Hypothalamus (tissue), 51 donors: ENCODE data around the gene CLMP.

ENCODE experiments used
- DNase-seq, 51 donors: peaks; one replicate each; lab custom pipeline; 2025; lab: John Stamatoyannopoulos, UW

Gene CLMP, protein sequence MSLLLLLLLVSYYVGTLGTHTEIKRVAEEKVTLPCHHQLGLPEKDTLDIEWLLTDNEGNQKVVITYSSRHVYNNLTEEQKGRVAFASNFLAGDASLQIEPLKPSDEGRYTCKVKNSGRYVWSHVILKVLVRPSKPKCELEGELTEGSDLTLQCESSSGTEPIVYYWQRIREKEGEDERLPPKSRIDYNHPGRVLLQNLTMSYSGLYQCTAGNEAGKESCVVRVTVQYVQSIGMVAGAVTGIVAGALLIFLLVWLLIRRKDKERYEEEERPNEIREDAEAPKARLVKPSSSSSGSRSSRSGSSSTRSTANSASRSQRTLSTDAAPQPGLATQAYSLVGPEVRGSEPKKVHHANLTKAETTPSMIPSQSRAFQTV

DNA sequence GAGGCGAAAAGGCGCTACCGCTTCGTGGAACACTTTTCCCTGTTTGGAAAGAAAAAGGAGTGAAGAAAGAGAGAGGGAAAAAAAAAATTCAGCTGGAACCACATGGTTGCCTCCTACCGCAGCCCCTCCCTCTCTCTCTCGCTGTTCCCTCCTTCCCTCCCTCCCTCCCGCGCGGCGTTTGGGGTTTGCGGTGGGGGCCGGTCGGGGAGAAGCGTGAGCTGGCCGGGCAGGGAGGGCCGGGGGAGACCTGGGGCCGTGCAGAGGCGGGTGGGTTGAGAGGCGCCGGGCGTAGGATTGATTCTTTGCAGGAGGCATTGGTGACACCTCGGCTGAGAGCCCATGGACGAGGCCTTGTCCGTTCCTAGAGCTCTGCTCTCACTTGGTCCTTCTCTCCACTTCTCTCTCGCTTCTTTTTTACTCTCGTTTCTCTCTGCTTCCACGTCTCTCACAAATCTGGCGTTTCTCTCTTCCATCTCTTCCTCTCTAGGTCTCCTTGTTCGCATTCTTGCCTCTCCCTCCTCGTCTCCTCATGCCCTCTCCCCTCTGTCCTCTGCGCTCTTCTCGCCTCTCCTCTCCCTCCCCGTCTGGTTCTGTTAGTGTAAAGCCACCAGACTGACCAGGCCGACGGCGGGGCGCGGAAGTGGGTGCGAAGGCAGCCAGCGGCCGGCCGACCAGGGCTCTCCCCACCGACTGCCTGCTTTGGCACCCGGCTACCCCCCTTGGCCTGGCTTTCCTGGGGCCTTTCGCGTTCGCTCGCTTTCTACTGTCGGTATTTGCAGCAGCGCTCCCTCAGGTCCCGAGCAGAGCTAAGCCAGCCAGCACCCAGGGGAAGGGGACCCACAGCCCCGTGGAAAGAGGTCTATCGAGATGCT is at the start of gene CLMP:
Gene CLMP (minus strand): TSS at position 61 of the 872 bp plus-strand sequence. CDS start 308 bp downstream, outside the sequence.
- DNase-seq = peak in 4 of 51 donors; percentile 5 to 34 (median 24)

DNA sequence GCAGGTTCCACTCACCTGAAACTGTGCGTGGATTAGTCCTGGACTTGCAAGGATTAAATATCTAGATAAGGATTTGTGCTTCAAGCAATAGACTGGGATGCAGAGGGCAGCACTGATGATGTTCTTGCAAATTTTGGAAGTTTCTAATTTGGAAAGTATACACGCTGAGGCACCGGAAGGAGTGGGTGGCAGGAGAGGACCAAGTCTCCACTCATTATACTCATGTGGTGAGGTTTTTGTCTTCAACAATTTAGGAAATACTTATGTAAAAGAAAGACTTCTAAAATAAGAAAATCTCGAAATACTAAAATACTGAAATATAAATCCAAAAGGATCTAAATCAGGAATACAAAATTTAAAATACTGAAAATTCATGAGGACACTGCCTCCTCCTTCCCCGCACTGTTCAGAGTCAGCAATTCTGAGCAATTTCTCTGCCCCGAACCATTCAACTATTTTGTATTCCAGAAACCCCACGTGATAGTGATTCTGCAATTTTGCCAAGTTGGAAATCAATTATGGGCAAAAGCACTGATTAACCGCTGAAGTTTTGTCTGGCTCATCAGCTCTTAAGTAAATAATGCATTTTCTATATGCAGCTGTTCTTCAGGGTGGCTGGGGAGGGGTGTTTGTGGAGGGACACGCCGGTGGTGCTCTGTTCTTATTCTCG is 47.0 kb upstream of the CLMP start:
- DNase-seq = no peak

DNA sequence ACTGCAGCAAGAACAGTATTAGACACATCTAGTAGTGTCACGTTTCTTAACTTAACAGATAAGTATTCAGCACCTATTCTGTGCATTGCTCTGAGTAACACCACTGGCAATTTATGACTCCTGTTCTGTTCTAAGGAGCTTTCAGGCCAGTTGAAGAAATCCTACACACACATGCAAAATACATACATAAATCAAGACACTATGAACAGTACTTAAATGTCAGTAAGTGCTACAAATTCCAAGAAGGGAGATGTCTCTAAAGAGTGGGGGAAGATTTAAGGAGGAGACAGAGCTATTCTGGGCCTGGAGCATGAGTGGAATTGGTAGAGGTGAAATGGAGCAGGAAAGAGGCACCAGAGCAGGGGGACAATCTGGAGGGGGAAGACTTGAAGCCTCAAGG is 46.2 kb upstream of the CLMP start:
- no peak for DNase-seq

DNA sequence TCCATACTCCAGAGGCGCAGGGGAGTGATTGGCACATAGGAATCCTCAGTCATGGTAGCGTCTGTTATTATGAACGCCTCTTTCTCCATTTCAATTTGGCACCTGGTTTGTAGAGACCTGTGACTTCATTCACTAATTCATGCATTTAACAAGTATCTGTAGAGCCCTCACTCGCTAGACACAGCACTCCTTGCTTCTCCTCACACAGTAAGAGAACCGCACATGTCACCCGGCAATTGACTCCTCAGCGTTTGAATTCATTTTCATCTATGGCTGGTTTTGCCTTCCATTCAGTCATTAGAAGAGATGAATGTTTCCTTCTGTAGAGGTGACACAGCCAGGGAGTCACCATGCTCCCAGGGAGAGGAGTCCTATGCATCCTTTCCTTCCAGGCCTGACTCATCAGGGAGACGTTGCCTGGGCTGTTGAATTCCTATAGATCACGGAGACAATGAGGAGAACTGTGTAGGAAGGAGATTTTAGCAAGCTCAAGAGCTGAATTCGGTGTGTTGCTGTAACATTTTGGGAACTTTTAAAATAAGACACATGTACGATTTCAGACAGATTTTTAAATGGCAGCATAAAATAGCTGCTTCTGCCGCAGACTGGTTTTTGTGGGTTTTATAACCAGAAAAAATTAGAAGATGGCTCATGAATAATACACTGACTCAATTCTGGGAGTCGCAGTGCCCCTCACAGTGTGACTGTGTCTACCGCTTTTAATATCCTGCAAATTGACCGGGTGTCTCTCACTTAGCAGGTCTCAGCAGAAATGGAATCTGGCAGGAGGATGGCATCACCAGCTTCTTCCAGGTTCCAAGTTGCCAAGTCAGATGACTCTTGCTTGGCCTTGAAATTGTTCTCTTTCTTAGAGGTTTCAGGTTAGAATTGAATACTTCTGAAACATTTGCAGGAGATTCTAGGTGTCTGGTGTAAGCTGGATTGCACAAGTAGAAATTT is 44.4 kb upstream of the CLMP start:
- DNase-seq = peak in 2 of 51 donors; percentile 26 to 33

DNA sequence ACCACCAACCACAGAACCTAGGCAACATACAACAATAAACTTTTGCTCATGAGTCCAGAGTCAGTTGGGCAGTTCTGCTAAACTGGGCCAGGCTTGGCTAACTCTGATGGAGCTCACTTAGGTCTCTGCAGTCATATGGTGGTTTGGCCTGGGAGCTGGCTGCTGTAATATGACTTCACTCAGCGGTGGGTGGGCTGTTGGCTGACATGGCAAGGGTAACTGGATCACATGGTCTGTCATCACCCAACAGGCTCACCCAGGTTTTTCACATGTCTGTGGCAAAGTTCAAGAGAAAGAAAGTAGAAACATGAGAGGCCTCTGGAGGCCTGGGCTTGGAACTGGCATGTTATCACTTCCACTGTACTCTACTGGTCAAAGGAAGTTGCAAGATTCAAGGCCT is 43.2 kb upstream of the CLMP start:
- DNase-seq = no peak

DNA sequence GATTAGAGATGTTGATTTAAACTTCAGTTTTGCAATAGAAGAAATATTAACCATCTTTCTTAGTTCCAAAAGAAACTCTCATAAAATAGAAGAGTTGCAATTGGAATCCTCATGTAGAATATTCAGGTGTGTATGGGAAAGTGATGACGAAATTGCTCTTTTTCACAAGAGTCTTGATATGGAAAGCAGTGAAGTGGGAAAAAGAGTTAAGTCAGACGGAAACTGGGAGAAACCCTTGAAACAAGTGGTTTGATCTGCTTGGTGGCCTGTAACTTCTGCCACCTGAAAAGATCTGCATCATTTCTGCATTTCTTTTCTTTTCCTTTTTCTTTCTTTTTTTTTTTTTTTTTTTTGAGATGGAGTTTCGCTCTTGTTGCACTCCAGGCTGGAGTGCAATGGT is 41.8 kb upstream of the CLMP start:
- no peak for DNase-seq

DNA sequence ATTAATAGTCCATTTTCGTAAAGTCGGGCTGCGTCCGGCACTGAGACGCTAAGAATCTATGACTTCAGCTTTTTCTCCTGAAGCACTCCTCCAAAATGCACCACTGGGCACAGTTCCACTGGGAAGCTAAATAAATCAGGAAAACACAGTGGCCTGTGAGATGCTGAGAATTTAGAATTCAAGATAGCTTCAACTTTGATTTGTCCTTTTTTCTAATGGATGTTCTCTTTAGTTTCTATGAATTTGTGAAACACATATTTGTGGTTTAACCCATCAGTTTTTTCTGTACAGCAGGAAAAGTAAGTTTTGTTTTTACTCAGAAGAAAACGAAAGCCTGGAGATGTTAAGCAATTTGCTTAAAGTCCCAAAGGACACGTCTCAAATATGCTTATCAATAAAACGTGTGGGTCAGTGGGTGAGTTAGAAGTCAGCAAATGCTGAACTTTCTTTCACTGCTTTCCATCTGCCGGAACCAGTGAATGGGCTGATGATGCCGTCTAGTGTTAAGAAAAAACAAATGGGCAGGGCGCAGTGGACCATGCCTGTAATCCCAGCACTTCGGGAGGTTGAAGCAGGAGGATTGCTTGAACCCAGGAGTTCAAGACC is 40.7 kb upstream of the CLMP start:
- DNase-seq = no peak

DNA sequence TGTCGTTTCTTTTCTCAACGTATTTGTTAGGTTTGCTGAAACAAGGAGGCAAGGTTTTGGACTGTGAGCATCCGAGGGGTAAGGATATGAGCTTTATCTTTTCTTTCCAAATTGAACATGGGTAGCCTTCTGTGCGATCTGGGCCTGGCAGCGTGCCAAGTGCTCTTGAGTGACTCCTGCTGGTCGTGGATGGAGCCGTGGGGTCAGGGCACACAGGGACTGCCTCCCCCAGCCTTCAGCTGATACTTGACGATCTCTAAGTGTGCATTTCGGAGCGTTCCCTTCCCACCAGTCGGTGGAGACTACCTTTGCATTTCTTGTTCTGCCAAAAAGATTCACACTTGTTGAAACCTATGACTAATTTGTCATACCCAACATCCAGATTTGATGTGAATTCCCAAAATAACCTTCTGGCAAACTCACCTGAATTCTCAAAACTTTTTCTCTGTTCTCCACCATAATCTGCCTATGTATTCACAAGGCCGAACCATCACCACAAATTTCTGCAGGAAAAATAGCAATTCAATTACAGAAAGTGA is 40.1 kb upstream of the CLMP start:
- DNase-seq = peak in 9 of 51 donors; percentile 4 to 31 (median 14)

DNA sequence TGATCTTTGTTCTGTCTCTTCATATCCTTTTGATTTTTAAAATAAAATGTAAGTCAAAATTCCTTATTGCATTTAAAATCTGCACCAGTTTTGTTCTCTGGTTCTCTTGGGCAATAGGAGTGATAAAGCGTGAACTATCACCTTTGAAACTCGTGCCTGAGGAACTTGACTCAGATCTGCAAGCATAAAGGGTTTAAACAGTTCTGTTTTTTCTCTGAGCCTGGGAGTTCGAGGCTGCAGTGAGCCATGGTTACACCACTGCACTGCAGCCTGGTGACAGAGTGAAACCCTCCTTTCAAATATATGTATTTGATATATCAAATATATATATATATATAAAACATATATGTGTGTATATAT is 38.9 kb upstream of the CLMP start:
- DNase-seq = no peak

DNA sequence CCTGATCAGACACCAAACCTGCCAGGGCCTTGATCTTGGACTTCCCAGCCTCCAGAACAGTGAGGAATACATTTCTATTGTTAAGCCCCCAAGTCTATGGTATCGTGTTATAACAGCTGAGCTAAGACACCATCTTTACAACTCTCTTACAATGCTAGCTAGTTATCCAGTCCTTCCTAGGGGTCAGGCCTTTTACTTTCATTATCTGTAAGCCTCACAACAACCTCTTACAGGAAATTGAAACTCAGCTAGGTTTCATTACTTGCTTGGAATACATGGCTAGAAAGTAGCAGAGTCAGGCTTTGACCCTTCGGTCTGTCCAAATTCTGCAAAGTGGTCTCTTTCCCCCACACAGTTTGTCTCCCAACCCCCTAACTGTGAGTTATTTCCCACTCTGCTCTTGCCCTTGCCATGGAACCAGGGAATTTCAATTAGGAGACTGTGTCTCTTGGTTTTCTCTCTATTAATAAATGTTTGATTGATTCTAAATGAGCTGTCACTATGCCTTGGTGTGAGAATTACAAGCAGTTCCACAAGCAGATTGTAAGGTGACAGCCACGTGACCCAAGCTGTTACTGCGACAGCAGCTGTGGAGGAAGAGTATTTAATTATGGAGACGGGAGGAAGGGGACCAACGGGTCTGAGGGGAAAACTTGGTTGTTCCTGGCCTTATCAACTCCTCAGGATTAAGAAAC is 38.4 kb upstream of the CLMP start:
- DNase-seq = no peak

DNA sequence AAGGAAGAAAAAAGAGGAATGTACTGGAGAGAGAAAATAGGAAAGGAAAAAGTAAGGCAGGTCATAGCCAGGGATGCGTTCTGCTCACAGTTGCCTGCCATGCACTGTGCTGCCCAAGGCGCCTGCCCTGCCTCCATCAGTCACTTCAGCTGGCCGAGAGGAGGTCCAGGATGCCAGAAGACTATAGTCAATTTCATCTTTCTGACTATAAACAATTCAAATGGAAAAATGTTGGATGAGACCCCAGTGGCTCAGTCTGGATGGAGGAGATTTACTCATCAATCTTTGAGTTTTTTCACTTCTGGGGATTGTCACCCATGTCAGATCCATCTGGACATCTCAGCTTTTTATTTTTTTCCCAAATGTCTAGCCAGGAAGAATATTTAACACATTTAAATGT is 36.7 kb upstream of the CLMP start:
- no peak for DNase-seq

DNA sequence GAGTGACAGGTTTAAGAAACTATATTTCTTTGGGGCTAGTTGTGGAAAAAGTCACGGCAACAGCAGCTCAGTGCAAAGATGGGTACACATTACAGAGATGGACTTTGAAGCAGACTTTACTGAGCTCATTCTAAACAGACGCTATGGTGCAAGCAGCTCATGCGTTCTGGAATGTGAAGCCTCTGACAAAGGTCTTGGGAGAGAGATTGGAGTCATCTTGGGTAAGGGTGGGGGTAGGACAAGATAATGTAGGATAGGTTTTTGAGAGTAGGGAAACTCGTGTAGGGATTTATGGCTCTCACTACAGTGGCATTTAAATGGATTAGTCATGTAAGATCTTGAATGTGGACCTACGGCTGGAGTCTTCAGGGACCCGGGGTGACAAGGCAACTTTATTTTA is 36.2 kb upstream of the CLMP start:
- DNase-seq = no peak

DNA sequence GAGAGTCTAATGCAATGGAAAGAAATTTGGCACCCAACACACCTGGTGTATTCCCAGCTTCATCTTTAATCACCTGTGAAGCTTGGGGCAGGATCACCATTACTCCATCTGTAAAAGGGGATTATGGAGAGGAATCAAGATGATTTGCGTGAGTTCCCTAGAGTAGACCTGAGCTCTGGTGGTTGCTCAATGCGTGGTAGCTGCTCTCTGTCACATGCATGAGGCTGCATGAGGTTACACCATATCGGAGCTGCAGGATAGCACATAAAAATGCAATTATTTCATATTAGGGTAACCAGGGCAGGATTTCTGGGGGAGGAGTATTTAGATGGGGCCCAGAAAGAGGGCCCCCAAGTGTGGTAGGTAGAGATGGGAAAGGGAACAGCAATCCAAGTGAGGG is 35.3 kb upstream of the CLMP start:
- DNase-seq = no peak

DNA sequence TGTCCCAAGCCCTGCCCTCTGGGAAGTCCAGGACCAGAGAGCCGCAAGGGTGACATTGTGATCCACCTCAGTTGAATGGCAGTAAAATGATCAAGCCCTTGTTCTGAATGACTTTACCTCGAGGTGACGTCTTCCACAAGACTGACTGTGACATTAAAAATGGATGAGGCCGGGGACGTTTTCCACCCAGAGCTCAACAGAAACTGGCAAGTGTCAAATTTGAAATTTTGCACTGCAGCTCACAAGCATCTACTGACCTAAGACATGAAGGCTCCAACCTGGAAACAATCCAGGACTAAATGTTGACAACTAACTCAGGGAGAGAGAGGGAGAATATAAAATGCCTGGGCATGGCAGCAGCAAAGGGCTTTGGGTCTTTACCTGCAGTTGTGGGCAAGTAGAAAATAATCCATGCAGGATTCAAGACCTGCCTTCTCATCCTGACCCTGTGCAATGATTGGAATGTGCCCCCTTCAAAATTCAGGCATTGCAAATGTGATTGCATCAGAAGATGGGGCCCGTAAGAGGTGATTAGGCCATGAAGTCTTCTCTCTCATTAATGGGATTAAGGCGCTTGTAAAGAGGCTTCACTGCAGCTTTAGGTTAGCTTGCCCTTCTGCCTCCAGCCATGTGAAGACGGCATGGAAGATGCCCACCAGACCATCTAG is 33.6 kb upstream of the CLMP start:
- DNase-seq = no peak

DNA sequence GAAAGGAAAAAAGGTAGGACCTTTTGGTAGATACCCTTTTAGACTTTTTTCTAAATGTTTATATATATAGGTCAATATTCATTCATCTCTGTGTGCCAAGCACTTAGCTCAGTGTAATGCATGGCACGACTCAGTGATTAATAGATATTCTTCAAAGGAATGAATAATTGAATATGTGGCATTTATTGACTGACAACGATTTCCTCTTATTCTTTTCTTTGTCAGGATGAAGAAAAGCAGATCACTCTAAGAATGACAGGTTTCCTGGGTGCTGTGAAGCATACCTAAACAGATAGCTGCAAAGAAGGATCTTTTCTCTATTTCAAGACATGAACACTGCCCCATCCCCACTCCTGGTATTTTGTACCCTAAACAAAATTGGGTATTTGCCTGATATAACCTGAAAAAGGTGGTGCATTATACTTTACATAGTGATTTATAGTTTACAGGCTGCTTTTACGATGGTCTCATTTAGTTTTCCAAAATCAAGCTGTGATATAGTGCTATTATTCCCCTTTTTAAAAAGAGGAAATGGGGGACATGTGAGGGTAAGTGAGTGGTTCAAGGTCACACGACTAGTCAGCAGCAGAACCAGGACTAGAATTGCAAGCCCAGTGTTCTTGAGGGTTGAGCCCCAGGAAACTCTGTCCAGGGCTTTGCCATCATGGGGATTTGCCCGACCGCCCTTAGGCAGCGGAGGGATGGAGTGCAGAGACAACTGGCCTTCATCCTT is 32.9 kb upstream of the CLMP start:
- no peak for DNase-seq

DNA sequence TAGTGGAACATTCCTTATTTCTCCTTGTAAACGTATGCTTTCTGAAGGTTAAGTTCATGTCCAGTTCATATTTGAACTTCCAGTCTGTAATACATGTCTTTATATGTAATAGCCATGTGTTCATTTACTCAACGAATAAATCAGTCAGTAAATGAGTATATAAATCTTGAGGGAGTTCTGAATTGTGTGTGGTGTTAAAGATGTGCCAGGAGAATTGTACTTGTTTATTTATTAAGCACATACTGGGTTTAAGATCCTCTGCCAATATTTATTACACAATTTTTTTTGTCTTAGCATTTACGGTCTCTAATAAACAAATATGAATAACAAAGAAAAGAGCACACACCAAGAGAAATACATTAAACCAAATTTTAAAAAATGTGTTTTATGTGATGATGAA is 26.5 kb upstream of the CLMP start:
- no peak for DNase-seq

DNA sequence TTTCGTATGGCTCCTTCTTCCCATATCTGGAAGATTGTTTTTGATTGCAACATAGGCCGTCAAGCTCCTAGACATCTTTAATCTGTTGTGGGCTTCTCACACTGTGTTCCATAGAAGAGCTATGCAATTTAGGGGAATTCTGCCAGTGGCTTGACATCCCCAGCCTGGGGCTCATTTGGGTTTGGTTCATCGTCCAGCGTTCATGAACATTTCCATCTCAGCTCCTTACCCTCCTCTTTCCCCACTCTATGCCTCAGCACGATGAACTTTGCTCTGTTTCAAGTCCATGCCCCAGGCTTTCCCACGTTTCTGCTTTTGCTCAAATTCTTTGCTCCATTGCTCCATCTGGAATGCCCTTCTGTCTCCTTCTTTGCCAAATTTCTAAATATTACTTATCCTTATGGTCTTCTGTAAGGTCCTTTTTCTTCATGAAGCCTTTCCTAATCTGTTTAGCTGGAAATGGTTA is 26.1 kb upstream of the CLMP start:
- no peak for DNase-seq
